VCaP (cell line): ENCODE results near the gene KLF13.

ENCODE experiments used
- H3K27ac ChIP-seq: fragments of 450-650 bp; 2 replicates; pipeline ENCODE4 v1.5.1; 2017
- CTCF ChIP-seq: fragments of 450-650 bp; conservative IDR thresholded peaks from 2 replicates; pipeline ENCODE4 v1.5.1; 2017; ENCODE audit warnings: mild to moderate bottlenecking, moderate library complexity

The KLF13 gene

DNA sequence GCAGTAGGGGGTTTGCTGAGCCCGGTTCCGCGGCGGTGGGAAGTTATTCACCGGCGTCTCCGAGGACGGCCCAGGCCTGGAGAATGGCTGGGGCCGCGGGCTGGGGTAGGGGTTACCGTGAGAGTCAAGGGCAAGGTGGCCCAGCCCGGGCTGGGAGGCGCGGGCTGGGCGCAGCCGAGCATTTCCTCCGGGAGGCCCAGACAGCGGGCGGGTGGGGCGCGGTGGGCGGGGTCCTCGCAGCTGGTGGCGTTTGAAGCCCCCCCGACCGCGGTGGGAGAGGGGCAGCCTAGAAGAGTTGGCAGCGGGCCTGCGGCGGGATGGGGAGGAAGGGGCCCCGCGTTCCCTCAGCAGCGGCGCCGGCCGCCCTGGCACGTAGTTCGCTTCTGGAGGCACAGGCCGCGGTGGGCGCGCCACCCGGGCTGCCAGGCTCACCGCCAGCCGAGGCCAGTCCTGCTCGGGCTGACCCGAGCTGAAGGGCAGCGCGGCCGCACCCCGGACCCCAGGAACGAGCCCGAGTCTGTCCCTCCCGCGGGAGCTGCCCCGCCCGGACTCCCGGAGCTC, 960 bp upstream of the KLF13 start:
- no peak for TF ChIP-seq CTCF
- H3K27ac ChIP-seq = peak overlapping the region; percentile 96

- peak overlapping the region; percentile 96 for H3K27ac ChIP-seq
- TF ChIP-seq CTCF = no peak
Observed at GRCh38 chr15:31326875-31327668, 437 bp downstream of the KLF13 start.

DNA sequence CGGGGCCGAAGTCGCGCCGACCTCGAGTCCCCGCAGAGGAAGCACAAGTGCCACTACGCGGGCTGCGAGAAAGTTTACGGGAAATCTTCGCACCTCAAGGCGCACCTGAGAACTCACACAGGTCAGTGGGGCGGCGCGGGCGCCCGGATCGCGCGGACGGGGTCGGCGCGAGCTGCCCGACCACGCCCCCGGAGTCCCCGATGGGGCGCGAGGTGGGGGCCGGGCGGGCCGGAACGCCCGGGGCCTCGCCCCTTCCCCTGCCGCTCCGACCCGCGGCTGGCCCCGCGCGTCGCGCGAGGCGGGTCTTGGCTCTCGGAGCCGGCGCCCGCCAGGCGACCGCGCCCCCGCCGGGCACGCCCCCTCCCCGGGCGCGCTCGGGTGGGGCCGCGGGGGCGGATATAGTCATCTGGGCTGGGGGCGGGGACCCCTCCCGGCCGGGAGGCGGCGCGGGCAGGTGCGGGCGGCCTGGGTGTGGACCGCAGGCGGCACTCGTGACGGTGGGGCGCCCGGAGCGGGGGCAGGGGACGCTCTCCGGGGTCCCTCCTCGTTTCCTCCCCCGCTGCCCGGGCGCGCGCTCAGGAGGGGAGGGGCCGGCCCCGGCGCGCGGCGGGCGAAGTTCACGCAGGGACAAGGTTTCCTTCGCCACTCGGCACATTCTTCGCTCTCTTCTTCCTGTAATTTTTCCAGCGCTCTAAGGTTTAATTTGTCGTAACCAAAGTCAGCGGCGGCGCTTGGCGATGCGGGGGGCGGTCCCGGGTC, 1.2 kb downstream of the KLF13 start:
- H3K27ac ChIP-seq = peak overlapping the region; percentile 96
- TF ChIP-seq CTCF = no peak

DNA sequence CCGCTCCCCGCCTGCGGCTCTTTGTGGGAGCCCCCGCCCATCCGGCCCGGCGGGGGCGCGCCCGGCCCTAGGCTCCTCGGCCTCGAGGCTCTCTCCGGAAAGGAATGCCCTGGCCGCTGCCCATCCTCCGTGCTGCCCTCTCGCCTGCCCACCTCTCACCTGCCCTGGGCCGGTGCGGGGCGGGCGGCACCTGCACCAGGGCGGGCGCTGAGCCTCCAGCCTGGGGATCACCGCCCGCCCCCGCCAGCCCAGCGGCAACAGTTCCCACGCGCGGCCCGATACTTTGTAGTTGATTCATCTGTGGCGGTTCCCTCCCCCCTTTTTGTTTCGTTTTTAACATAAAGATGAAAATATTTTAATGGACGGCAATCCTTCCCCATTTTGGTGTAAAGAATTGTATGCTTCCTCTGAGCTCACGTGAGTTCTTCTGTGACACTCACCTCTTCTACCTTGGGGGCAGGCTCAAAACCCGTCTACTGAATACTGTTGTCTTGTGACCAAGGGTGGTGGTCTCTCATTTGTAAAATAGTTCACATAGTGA, 1.9 kb downstream of the KLF13 start:
- H3K27ac ChIP-seq = peak overlapping the region; percentile 96
- TF ChIP-seq CTCF = no peak

DNA sequence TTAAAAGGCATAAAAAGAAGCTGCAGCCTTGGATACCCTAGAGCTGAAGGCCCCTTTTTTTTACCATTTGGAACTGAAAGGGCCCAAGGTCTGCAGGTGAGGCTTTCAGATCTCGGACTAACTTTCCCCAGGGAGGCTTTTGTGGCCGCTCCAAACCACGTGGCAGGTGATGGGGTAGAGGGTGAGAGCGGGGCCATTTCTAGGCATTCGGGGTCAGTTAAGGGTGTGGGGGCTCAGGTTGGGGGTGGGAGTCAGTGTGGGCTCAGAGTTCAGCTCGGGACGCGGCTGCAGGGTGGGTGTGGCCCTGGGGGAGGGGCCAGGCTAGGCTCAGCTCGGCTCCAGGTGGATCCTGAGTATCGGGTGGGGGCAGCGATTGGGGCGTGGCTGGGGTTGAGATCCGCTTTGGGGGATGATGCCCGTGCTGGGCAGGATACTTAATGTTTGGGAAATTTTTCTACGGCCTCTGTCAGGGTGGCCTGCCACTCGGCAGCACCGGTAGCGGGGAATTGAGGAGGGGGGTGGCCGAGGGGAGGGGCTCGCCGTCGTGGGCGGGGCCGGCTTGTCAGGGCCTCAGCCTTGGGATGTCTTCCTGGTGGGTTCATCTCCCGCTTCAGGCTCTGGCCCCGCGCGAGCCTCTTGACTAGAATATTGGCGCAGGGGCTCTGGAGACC, 2.5 kb downstream of the KLF13 start:
- no peak for TF ChIP-seq CTCF
- peak overlapping the region; percentile 96 for H3K27ac ChIP-seq

- no peak for TF ChIP-seq CTCF
- H3K27ac ChIP-seq = peak overlapping the region; percentile 96
Observed at GRCh38 chr15:31329640-31330010, 3.0 kb downstream of the KLF13 start.
